GF-D8 (cell line): ENCODE measurements around the gene NCAPG.

Experiments used
- DNase-seq: peaks from one replicate; lab custom pipeline; 2025; lab: John Stamatoyannopoulos, UW

Gene NCAPG

GRCh38 chr4:17877661-17878060, 66.9 kb downstream of the NCAPG start:
- no peak for DNase-seq

GRCh38 chr4:17884063-17884462, 73.3 kb downstream of the NCAPG start:
- no peak for DNase-seq

- no peak for DNase-seq
Measured at GRCh38 chr4:17884511-17884910, 73.7 kb downstream of the NCAPG start.

- no peak for DNase-seq
Measured at GRCh38 chr4:17889692-17890091, 78.9 kb downstream of the NCAPG start.

GRCh38 chr4:17894421-17894820, 83.6 kb downstream of the NCAPG start:
- DNase-seq = no peak
